Stimulated activated CD4-positive, alpha-beta T cell treated with anti-CD3 and anti-CD28 coated beads, Interleukin-2, amount 100 ng/mL, for 24 hours (primary cell): ENCODE results near the gene FSIP1.

Source experiments
- DNase-seq, 2 donors: peaks; one replicate each; pipeline ENCODE4 v3.0.0-alpha.2; 2020

The FSIP1 gene

DNA sequence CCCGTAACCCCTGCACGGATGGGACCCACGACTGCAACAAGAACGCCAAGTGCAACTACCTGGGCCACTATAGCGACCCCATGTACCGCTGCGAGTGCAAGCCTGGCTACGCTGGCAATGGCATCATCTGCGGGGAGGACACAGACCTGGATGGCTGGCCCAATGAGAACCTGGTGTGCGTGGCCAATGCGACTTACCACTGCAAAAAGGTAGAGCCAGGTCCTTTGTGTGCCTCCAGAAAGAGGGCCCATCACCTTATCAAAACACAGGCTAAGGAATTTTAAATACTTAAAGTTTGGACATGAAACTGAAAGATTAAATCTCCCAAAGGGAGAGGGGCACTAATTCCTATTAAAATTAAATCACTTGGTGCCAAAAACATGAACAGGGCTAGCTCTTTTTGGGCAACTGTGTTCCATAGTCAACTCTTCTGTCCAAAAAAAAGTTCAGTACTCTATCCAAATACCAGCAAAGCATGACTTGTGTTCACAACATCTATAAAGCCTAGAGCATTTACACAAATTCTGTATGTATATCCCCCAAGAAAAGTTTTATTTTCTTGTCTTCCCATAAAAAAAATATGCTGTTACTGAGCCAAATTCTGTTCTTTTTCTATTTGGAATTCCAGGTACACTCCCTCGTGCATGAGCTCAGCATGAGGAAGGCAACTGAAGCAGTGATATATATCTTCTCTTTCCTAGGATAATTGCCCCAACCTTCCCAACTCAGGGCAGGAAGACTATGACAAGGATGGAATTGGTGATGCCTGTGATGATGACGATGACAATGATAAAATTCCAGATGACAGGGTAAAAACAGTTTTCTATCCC is 192.6 kb downstream of the FSIP1 start:
- DNase-seq, result no peak

DNA sequence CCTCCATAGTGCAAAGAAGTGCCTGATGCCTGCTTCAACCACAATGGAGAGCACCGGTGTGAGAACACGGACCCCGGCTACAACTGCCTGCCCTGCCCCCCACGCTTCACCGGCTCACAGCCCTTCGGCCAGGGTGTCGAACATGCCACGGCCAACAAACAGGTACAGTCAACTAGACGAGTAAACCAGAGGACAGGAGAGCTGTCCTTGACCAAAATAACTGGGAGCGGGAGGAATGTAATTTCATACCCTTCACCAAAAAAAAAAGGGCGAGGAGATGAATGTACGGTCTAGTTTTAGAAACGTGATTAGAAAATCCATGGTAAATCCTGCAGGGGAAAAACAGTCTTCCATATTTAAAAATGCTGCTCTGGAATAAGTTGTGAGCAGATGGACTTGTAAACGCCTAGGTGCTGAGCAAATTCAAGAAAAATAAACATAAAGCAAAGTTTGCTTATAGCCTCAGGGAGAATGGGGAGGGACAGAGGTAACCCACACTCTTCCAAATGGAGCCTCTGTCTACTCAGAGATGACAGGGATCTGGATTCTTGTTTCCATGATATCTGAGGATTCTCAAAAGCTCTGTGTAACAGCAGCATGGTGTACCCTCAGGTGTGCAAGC is 193.3 kb downstream of the FSIP1 start:
- DNase-seq, result no peak

DNA sequence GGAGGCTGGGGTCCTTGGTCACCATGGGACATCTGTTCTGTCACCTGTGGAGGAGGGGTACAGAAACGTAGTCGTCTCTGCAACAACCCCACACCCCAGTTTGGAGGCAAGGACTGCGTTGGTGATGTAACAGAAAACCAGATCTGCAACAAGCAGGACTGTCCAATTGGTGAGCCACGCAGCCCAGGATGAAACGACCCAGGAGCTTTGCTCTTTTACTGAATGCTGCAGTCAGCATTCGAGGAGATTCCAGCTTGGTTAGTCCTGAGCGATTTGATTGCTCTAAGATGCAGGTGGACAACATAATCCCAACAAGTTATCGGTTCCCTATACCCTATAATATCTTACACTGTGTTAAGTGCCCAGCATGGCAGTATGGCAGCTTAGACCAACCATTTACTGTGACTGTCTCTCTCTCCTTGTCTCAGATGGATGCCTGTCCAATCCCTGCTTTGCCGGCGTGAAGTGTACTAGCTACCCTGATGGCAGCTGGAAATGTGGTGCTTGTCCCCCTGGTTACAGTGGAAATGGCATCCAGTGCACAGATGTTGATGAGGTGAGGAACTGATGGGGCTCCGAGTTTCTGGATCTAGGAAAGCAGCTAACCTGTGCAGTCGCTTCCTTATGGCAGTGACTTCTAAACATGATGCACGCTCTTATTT is 194.0 kb downstream of the FSIP1 start:
- no peak for DNase-seq

GRCh38 chr15:39587731-39588530 is 194.7 kb downstream of the FSIP1 start:
- DNase-seq, result no peak

DNA sequence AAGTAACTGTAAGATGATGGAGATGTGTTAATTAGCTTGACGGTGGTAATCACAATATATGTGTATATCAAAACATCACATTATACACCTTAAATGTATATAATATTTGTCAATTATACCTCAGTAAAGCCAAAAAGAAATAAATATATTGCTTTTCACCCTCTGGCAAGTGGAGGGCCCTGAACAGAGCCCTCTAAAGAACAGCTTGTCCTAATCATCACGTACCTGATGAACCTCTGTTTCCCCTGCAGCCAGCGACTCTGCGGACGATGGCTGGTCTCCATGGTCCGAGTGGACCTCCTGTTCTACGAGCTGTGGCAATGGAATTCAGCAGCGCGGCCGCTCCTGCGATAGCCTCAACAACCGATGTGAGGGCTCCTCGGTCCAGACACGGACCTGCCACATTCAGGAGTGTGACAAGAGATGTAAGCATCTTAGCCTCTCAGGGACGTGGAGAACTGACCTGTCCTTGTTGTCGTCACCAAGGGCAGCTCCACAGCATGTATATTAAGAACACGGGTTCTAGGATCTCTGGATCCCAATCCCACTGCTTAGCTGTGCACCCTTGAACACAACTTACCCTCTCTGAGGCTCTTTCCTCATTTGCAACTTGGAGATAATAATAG is 195.4 kb downstream of the FSIP1 start:
- DNase-seq, result no peak

DNA sequence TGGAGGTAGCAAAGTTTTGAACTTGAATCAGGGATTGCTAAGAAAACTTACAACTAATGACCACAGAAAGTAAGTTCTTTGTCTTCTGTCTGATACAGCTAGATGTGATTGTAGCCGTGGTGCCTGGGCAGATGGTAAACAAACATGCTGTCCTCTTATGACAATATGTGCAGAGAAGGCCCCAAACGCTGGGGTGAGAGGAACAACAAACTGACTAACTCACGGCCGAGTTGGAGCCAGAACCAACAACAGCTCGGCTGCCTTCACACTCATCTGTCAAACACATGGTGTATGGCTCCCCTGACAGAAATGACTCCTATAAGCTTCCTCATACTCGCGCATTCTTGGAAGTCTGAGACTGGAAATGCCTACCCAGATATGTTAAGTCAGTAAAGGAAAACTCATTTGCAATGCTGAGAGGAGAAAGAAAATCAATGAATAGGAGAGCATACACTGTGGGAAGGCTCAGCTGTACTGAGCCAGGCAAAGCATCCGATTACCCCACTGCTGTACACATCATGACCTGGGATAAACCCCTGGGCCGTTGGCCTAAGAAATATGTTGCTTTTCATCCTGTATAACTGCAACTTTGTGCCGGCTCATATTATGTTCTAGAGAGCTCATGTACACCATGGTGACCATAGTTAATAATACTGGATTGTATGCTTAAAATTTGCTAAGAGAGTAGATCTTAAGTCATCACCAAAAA is 196.1 kb downstream of the FSIP1 start:
- DNase-seq, result no peak

- DNase-seq, result no peak
Measured at GRCh38 chr15:39585871-39586301, 196.8 kb downstream of the FSIP1 start.

GRCh38 chr15:39585389-39585841 is 197.2 kb downstream of the FSIP1 start:
- no peak for DNase-seq

- no peak for DNase-seq
Measured at GRCh38 chr15:39584662-39585388, 197.8 kb downstream of the FSIP1 start.

DNA sequence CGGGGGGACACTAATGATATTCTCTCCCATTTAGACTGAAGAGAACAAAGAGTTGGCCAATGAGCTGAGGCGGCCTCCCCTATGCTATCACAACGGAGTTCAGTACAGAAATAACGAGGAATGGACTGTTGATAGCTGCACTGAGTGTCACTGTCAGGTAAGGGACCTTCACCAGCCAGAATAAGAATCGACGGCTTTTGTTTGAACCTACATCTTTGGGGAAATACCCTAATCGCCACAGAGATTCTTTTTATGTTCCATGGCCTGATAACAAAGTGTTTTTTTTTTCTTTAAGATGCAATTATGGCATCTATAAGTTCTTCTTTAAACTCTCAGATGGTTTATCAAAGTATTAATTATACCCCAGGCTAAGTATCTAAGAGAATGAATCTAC is 198.4 kb downstream of the FSIP1 start:
- DNase-seq, result no peak

- DNase-seq, result peak; percentile 33 to 39
Measured at GRCh38 chr15:39583596-39584265, 198.9 kb downstream of the FSIP1 start.

- no peak for DNase-seq
Measured at GRCh38 chr15:39582977-39583595, 199.6 kb downstream of the FSIP1 start.

DNA sequence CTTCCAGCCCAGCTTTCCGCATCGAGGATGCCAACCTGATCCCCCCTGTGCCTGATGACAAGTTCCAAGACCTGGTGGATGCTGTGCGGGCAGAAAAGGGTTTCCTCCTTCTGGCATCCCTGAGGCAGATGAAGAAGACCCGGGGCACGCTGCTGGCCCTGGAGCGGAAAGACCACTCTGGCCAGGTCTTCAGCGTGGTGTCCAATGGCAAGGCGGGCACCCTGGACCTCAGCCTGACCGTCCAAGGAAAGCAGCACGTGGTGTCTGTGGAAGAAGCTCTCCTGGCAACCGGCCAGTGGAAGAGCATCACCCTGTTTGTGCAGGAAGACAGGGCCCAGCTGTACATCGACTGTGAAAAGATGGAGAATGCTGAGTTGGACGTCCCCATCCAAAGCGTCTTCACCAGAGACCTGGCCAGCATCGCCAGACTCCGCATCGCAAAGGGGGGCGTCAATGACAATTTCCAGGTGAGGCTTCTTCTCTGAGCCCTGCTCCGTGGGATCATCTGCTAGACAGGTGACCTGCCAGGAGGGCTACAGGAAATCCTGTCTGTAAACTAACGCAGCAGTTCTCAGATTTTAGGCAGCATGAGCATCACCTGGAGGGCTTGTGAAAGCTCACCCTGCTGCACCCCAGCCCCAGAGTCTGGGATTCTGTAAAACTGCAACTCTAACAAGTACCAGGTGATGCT is 200.2 kb downstream of the FSIP1 start:
- no peak for DNase-seq

- DNase-seq, result no peak
Measured at GRCh38 chr15:39581793-39582285, 200.8 kb downstream of the FSIP1 start.

- DNase-seq, result no peak
Measured at GRCh38 chr15:39581242-39581792, 201.3 kb downstream of the FSIP1 start.

DNA sequence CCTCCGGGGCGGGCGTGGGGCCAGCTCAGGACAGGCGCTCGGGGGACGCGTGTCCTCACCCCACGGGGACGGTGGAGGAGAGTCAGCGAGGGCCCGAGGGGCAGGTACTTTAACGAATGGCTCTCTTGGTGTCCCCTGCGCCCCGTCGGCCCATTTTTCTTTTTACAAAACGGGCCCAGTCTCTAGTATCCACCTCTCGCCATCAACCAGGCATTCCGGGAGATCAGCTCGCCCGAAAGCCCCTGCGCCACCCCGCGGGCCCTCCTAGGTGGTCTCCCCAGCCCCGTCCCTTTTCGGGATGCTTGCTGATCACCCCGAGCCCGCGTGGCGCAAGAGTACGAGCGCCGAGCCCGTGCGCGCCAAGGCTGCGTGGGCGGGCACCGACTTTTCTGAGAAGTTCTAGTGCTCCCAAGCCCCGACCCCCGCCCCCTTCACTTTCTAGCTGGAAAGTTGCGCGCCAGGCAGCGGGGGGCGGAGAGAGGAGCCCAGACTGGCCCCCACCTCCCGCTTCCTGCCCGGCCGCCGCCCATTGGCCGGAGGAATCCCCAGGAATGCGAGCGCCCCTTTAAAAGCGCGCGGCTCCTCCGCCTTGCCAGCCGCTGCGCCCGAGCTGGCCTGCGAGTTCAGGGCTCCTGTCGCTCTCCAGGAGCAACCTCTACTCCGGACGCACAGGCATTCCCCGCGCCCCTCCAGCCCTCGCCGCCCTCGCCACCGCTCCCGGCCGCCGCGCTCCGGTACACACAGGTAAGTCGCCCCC is 202.0 kb downstream of the FSIP1 start, which contains the start of gene THBS1:
TSS of gene THBS1 (plus strand) at position 595 of the 757 bp plus-strand sequence. CDS start 779 bp downstream, outside the sequence.
- peak; percentile 51 to 63 for DNase-seq

DNA sequence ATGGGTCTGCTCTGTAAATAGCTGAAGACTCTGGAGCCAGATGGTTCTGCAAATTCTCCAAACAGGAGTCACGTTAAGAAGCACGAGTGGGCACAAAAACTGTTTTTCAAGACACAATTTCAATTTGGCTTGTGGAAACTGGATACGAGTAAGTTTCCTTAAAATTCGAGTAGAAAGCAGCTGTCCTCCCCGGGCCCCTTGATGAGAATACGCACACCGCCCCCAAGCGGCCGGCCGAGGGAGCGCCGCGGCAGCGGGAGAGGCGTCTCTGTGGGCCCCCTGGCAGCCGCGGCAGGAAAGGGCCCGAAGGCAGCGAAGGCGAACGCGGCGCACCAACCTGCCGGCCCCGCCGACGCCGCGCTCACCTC is 202.5 kb downstream of the FSIP1 start:
- peak; percentile 88 to 95 for DNase-seq
